ENCODE measurements around the gene VAV2.

The VAV2 gene

GRCh38 chr9:133738640-133739225, 253.4 kb downstream of the VAV2 start:
- Histone ChIP-seq H3K4me3 (ENCODE audit: low read length) (peak overlapping the region; percentile 46), H3K27ac (ENCODE audit: low read depth, low read length) (no peak overlapping the region; the same call in 1 of the 2 replicates), H3K9me3 (ENCODE audit: insufficient read depth, low read depth, low read length) (no peaks in the 10 kb centered on the region), H3K9ac (ENCODE audit: low read depth, low read length) (peak overlapping the region; percentile 29; the same call in 1 of the 2 replicates), H3K36me3 (ENCODE audit: insufficient read depth, low read length) (no peaks in the 10 kb centered on the region), H3K4me1 (ENCODE audit: insufficient read depth, low read length) (peaks cover 20% of the 10 kb centered on the region), H3K27me3 (ENCODE audit: insufficient read depth, low read length) (no peaks in the 10 kb centered on the region)
- 84% methylated on average over 13 of the region's 13 CpGs for WGBS

- Histone ChIP-seq H3K4me1 (ENCODE audit: insufficient read depth, low read length) (peaks cover 20% of the 10 kb centered on the region), H3K36me3 (ENCODE audit: insufficient read depth, low read length) (no peaks in the 10 kb centered on the region), H3K27me3 (ENCODE audit: insufficient read depth, low read length) (no peaks in the 10 kb centered on the region), H3K27ac (ENCODE audit: low read depth, low read length) (peak within 1 kb of the TSS; percentile 25; the same call in 1 of the 2 replicates), H3K9me3 (ENCODE audit: insufficient read depth, low read depth, low read length) (no peaks in the 10 kb centered on the region), H3K9ac (ENCODE audit: low read depth, low read length) (peak within 1 kb of the TSS; percentile 44; the same call in 1 of the 2 replicates), H3K4me3 (ENCODE audit: low read length) (peak within 1 kb of the TSS; percentile 46)
- WGBS, result 23% methylated on average over 24 of the region's 25 CpGs
Measured at GRCh38 chr9:133737774-133738639, 254.1 kb downstream of the VAV2 start, which contains the start of gene SARDH. SARDH (minus strand) TSS chr9:133738352; CDS start chr9:133734173, 4,179 bp downstream.

GRCh38 chr9:133737071-133737773, 254.9 kb downstream of the VAV2 start:
- Histone ChIP-seq H3K27me3 (ENCODE audit: insufficient read depth, low read length) (no peaks in the 10 kb centered on the region), H3K9ac (ENCODE audit: low read depth, low read length) (peak overlapping the region; percentile 44; the same call in 1 of the 2 replicates), H3K9me3 (ENCODE audit: insufficient read depth, low read depth, low read length) (no peaks in the 10 kb centered on the region), H3K4me3 (ENCODE audit: low read length) (peak overlapping the region; percentile 46), H3K27ac (ENCODE audit: low read depth, low read length) (no peak overlapping the region), H3K36me3 (ENCODE audit: insufficient read depth, low read length) (no peaks in the 10 kb centered on the region), H3K4me1 (ENCODE audit: insufficient read depth, low read length) (peaks cover 20% of the 10 kb centered on the region)
- WGBS, result 84% methylated on average over 15 of the region's 15 CpGs

GRCh38 chr9:133735931-133736330, 256.2 kb downstream of the VAV2 start:
- no peak overlapping the region for H3K27ac ChIP-seq (ENCODE audit: low read depth, low read length)
- 88% methylated on average over 7 of the region's 8 CpGs for WGBS
- no peaks in the 10 kb centered on the region for H3K9me3 ChIP-seq (ENCODE audit: insufficient read depth, low read depth, low read length)
- H3K36me3 ChIP-seq (ENCODE audit: insufficient read depth, low read length), result no peaks in the 10 kb centered on the region
- H3K9ac ChIP-seq (ENCODE audit: low read depth, low read length), result no peak overlapping the region
- no peaks in the 10 kb centered on the region for H3K27me3 ChIP-seq (ENCODE audit: insufficient read depth, low read length)
- no peak overlapping the region for H3K4me3 ChIP-seq (ENCODE audit: low read length)
- H3K4me1 ChIP-seq (ENCODE audit: insufficient read depth, low read length), result peaks cover 20% of the 10 kb centered on the region

GRCh38 chr9:133735415-133735775, 256.7 kb downstream of the VAV2 start:
- H3K9me3 ChIP-seq (ENCODE audit: insufficient read depth, low read depth, low read length), result no peaks in the 10 kb centered on the region
- H3K27me3 ChIP-seq (ENCODE audit: insufficient read depth, low read length), result no peaks in the 10 kb centered on the region
- H3K9ac ChIP-seq (ENCODE audit: low read depth, low read length), result peak overlapping the region; percentile 32; the same call in 1 of the 2 replicates
- peak overlapping the region; percentile 1; the same call in 1 of the 2 replicates for H3K27ac ChIP-seq (ENCODE audit: low read depth, low read length)
- H3K4me1 ChIP-seq (ENCODE audit: insufficient read depth, low read length), result peaks cover 20% of the 10 kb centered on the region
- no peak overlapping the region for H3K4me3 ChIP-seq (ENCODE audit: low read length)
- no peaks in the 10 kb centered on the region for H3K36me3 ChIP-seq (ENCODE audit: insufficient read depth, low read length)
- 22% methylated on average over 10 of the region's 10 CpGs for WGBS

GRCh38 chr9:133734590-133735414, 257.3 kb downstream of the VAV2 start:
- peak overlapping the region; percentile 1; the same call in 1 of the 2 replicates for H3K27ac ChIP-seq (ENCODE audit: low read depth, low read length)
- peak overlapping the region; percentile 32; the same call in 1 of the 2 replicates for H3K9ac ChIP-seq (ENCODE audit: low read depth, low read length)
- no peaks in the 10 kb centered on the region for H3K27me3 ChIP-seq (ENCODE audit: insufficient read depth, low read length)
- no peak overlapping the region for H3K4me3 ChIP-seq (ENCODE audit: low read length)
- H3K4me1 ChIP-seq (ENCODE audit: insufficient read depth, low read length), result peaks cover 20% of the 10 kb centered on the region
- WGBS, result 61% methylated on average over 23 of the region's 23 CpGs
- no peaks in the 10 kb centered on the region for H3K36me3 ChIP-seq (ENCODE audit: insufficient read depth, low read length)
- no peaks in the 10 kb centered on the region for H3K9me3 ChIP-seq (ENCODE audit: insufficient read depth, low read depth, low read length)

GRCh38 chr9:133733796-133734533, 258.2 kb downstream of the VAV2 start:
- H3K9ac ChIP-seq (ENCODE audit: low read depth, low read length), result no peak overlapping the region
- H3K4me1 ChIP-seq (ENCODE audit: insufficient read depth, low read length), result peaks cover 20% of the 10 kb centered on the region
- H3K36me3 ChIP-seq (ENCODE audit: insufficient read depth, low read length), result no peaks in the 10 kb centered on the region
- H3K27ac ChIP-seq (ENCODE audit: low read depth, low read length), result no peak overlapping the region
- H3K27me3 ChIP-seq (ENCODE audit: insufficient read depth, low read length), result no peaks in the 10 kb centered on the region
- 89% methylated on average over 21 of the region's 21 CpGs for WGBS
- no peaks in the 10 kb centered on the region for H3K9me3 ChIP-seq (ENCODE audit: insufficient read depth, low read depth, low read length)
- H3K4me3 ChIP-seq (ENCODE audit: low read length), result no peak overlapping the region

- Histone ChIP-seq H3K4me1 (ENCODE audit: insufficient read depth, low read length) (peaks cover 15% of the 10 kb centered on the region), H3K27me3 (ENCODE audit: insufficient read depth, low read length) (no peaks in the 10 kb centered on the region), H3K36me3 (ENCODE audit: insufficient read depth, low read length) (no peaks in the 10 kb centered on the region), H3K9me3 (ENCODE audit: insufficient read depth, low read depth, low read length) (no peaks in the 10 kb centered on the region), H3K4me3 (ENCODE audit: low read length) (no peak overlapping the region), H3K9ac (ENCODE audit: low read depth, low read length) (no peak overlapping the region), H3K27ac (ENCODE audit: low read depth, low read length) (no peak overlapping the region)
- WGBS, result 72% methylated on average over 4 of the region's 4 CpGs
Measured at GRCh38 chr9:133733421-133733795, 258.7 kb downstream of the VAV2 start.

GRCh38 chr9:133732639-133733408, 259.3 kb downstream of the VAV2 start:
- no peak overlapping the region for H3K27ac ChIP-seq (ENCODE audit: low read depth, low read length)
- H3K4me1 ChIP-seq (ENCODE audit: insufficient read depth, low read length), result peaks cover 11% of the 10 kb centered on the region; the same call in 1 of the 2 replicates
- H3K4me3 ChIP-seq (ENCODE audit: low read length), result no peak overlapping the region
- no peaks in the 10 kb centered on the region for H3K36me3 ChIP-seq (ENCODE audit: insufficient read depth, low read length)
- H3K9me3 ChIP-seq (ENCODE audit: insufficient read depth, low read depth, low read length), result no peaks in the 10 kb centered on the region
- H3K27me3 ChIP-seq (ENCODE audit: insufficient read depth, low read length), result no peaks in the 10 kb centered on the region
- WGBS, result 84% methylated on average over 10 of the region's 10 CpGs
- no peak overlapping the region for H3K9ac ChIP-seq (ENCODE audit: low read depth, low read length)

Data from HUES64 (cell line).